Stimulated activated naive CD8-positive, alpha-beta T cell treated with anti-CD3 and anti-CD28 coated beads, Interleukin-15, Interleukin-2, amounts not matched to agents 100 U/mL and 50 U/mL, for 24 hours (primary cell): Measurements from ENCODE around the gene ITGA2B.
"Not testable (repeated sequence)": the region's sequence is repeated elsewhere in the genome, so short reads cannot be mapped to it uniquely, and the experiment has no call there.

Experiments used
- ATAC-seq: fragments of 150-1000 bp; cut with Tn5 transposase; one replicate; pipeline ENCODE4 v1.10.0; 2021
- DNase-seq: peaks from one replicate; pipeline ENCODE4 v3.0.0; 2021

The ITGA2B gene

DNA sequence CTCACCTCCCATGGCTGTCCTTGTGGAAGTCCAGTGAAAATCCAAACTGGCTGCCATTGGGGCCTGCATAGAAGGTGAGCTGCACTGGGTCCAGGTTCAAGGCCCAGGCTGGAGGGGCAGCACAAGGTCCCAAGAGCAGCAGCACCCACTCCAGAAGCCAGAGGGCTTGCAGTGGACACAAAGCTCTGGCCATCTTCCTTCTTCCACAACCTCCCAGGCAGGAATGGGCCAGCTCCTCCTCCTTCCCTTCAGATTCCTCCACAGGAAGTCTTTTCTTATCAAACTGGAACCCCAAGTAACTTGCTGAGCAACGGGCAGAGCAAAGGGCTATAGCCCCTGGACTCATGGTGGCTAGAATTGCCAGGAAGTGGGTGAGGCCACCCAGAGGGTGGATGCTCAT is at the start of gene ITGA2B:
Gene ITGA2B (minus strand): TSS at position 369 of the 400 bp plus-strand sequence. CDS start 176 bp downstream, at position 193.
- no peak for ATAC-seq
- no peak for DNase-seq

DNA sequence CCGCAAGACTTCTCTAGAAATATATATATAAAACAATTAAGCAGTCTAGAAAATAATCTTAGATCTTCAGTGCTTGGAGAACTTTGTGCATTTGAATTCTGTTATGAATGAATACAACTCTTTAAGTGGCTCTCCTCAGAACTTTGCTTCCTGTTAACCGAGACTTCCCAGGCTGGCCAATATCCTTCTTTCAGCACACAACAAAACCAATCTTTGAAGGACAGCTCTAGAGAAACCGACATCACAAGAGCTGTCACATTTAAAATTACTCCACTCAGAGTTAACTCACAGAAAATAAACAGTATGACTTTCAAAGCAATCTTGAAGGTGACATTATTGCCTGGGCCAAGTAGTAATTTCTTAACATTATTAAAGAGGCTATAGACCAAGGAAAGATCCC is 49.7 kb upstream of the ITGA2B start:
- no peak for ATAC-seq
- DNase-seq: no peak

DNA sequence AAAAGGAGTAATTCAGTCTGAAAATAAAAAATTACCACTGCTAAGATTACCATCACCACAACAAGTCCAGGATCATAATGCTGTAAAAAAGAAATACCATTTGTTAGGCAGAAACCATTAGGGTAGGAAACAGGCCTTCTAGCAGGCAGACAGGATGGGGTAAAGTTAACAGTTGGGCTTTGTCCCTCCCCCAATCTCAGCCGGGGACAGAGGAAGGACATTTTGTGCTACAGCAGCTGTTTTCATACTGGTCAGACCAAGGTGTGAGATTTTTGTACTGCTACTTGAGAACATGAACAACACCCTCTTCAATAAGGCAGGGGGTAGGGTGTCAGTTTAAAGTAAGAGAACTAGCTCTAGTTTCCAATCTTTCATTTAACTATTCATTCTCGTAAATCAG is 49.2 kb upstream of the ITGA2B start:
- ATAC-seq: no peak
- no peak for DNase-seq

DNA sequence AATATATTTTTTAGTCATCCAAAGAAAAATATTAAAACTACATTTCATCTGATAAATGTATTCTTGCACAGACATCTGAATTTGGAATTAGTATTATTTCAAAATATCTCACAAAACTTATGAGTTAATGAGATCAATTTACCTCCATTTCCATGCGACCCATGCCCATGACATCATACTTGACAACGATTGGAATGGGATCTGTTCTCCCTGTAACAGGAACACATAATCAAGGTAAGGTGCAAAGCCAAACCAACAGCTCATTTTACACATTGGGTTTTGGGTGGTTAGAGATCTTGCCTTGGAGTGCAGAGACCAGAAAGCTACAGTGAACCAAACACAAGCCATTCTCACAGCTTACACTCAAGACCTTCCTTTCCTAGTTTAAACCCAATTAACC is 46.9 kb upstream of the ITGA2B start:
- no peak for ATAC-seq

DNA sequence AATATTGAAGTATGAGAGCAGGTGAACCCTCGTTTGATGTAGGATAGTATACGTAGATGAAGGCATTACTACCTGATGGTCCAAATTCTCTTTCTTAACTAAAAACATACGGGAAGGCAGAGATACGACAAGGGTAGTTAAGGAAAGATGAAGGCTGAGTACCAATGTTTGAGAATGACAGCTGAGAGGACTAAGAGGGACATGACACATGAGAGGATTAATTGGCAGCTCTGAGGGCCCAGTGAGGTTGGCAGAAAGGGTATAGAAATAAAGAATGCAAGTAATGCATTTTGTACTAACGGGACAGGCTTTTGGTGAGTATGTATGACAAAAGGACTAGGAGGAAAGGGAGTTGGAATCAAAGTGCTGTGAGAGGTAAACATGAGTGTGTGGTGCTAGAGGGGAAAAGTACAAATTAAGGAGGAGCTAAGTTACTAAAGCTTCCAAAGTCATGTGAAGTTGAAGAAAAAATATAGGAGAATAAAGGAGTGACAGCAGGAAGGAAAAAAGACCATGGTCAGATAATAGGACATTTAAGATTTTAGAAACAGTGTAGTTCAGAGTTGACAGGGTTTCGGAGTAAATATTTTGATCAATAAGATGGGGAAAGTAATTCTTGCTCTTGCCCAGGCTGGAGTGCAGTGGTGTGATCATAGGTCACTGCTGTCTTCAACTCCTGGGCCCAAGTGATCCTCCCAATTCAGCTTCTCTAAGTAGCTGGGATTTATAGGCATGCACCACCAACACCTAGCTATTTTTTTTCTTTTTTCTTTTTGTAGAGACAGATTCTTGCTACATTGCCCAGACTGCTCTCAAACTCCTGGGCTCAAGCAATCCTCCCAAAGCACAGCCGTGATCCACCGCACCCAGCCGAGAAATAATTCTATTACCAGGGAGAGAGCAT is 43.1 kb upstream of the ITGA2B start:
- ATAC-seq (no peak), DNase-seq (no peak)

More for the DNA sequence above, 46.9 kb upstream of the ITGA2B start:
- no peak for DNase-seq

DNA sequence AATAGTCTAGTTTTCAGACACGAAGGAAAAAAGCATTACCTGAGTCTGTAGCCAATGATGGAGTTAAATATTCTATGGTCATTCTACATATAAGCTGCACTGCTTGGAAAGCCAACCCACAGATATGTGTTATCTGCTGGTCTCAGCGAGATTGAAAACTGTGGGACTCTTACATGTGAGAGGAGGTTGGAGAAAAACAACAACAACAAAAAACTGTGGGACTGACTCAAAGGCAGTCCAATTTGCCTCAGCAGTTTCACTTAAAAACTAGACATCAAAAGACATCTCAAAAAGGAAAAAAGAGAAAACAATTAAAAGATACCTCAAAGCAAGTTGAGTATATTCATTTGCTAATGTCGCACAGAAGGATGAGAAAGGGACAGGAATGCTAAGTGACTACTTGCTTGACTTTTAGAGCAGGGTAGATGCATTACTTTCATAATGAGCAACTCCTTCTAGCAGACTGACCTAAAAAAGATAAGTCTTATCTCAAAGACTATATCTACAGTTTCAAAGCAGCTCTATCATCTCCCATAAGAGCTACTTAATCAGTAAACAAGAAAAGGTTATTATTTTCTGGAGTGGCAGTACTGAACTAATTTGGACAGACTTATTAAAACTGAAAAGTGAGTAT is 35.5 kb upstream of the ITGA2B start:
- DNase-seq (no peak), ATAC-seq (no peak)

DNA sequence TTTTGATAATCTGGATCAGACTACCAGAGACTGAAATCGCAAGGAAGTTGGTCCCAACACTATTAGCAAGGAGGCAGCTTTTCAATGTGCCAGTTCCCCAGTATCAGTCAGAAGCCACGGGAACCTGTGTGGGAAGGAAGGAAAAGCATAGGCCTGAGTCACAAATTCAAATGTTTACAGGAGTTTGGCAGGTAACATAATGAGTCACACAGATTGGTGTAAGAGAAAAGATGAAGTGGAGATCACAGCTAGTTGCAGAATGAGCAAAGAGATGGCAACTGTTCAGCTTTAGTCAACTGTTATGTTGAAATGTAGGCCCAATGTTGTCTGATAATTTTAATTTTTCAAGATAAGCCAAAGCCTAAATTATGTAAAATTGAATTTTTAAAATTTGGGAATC is 28.1 kb upstream of the ITGA2B start:
- ATAC-seq: peak; percentile 61
- no peak for DNase-seq

DNA sequence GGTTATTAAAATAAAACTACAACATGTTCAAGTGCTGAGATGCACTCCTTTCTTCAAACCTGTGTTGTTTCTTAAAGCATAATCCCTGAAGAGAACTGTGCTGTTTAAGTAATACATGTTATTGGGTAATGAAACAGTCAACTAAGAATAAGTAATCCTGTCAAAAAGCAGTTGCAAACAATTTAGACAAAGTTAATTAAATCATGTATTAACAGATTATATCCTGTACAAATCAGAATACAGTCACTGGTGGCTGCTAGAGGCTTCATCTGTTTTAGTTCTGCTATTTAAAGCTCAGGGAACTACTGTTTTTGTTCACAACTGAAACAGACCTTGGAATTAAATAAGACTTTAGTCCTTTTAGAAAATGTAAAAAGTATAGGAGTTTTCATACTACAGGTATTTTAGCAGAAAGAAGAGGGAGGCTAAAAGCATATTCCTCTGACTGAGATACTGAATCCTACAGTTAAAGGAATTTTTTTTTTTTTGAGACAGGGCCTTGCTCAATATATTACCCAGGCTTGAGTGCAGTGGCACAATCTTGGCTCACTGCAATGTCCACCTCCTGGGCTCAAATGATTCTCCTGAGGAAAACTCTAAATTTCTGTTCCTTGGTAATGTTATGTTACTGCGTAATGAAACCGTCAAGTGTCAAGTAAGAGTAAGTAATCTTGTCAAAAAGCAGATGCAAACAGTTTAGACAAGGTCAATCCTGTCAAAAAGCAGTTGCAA is 27.3 kb upstream of the ITGA2B start:
- no peak for DNase-seq
- no peak for ATAC-seq

DNA sequence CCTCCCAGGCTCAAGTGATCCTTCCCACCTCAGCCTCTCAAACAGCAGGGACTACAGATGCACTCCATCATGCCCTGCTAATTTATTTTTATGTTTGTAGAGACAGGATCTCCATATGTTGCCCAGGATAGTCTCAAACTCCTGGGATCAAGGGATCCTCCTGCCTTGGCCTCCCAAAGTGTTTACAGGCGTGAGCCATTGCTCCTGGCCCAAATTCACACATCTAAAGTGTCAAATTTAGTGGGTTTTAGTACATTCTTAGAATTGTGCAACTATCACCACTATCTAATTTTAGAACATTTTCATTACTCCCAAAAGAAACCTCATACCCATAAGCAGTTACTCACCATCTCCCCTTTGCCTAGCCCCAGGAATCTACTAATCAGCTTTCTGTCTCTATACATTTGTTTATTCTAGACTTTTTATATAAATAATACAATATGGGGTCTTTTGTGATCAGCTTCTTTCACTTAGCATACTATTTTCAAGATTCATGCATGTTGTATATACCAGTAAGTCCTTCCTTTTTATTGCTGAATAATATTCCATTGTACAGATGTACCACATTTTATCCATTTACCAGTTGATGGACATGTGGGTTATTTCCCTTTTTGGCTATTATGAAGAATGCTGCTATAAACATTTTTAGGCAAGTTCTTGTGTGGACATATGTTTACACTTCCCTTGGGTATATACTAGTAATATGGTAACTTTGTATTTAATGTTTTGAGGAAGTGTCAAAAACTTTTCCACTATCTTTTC is 25.1 kb upstream of the ITGA2B start:
- DNase-seq (no peak), ATAC-seq (no peak)

DNA sequence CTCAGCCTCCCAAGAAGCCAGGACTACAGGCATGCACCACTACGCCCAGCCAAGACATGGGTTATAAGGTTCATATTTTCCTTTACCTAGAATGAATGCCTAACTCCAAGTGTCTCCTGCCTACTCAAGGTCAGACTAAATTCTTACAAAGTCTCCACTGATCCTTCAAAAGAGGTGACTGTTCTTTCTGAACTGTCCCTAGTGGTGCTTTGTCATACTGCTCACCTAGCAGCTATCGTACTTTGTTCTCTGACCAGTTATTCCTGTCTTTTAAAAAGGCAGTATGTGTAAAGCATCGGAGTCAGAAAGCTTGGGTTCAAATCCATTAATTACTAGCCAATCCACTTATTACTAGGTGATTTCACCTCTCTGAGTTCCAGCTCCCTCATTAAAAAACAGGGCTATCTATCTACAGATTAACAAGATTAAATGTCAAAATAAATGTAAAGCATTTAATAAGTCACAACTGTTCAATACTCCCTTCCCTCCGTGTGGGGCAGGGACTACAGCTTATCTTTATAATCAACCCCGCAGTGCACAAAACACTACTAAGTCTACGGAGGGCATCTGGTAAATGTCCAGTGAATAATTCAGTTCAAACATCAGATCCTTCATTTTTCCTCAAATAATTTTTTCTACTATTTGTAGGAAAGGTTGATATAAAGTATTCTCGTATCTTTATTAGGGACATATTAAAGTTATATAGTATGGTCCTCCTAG is 20.0 kb upstream of the ITGA2B start:
- no peak for DNase-seq

DNA sequence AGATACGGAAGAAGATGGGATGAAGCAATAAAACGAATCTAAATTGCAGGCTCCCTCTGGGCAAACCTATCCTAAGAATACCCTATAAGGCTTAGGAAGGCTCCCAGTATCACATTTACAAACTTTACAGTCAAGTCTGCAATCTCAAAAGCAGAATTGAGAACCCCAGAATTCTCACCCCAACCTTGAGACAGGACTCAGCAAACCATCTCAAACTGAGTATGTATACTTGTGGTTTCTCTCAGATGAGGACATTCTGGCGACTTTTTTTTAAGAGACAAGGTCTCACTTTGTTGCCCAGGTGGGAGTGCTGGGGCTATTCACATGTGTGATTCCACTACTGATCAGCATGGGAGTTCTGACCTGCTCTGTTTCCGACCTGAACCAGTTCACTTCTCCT is 19.3 kb upstream of the ITGA2B start:
- no peak for DNase-seq
- ATAC-seq: no peak

More for the DNA sequence above, 20.0 kb upstream of the ITGA2B start:
- ATAC-seq: no peak

DNA sequence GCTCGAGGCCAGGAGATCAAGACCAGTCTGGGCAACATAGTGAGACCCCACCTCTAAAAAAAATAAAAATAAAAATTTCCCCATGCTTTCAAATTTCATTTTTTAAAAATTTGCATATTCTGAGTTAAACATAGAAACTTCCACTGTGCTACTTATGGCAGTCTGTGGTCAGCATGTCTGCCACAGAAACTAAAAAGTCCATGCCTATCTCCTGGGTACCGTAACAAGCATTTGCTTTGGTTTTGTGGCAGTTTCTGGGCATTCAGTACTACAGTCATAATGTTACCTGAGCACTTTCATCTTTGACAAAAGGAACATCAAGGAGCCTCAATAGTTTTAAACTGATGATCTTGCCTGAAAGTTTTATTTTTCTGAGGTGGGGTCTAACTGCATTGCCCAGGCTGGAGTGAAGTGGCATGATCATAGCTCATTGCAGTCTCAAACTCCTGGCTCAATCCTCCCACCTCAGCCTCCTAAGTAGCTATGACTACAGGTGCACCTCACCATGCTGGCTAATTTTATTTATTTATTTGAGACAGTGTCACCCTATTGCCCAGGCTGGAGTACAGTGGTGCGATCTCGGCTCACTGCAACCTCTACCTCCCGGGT is 13.2 kb upstream of the ITGA2B start:
- DNase-seq (no peak), ATAC-seq (peak; percentile 72)

DNA sequence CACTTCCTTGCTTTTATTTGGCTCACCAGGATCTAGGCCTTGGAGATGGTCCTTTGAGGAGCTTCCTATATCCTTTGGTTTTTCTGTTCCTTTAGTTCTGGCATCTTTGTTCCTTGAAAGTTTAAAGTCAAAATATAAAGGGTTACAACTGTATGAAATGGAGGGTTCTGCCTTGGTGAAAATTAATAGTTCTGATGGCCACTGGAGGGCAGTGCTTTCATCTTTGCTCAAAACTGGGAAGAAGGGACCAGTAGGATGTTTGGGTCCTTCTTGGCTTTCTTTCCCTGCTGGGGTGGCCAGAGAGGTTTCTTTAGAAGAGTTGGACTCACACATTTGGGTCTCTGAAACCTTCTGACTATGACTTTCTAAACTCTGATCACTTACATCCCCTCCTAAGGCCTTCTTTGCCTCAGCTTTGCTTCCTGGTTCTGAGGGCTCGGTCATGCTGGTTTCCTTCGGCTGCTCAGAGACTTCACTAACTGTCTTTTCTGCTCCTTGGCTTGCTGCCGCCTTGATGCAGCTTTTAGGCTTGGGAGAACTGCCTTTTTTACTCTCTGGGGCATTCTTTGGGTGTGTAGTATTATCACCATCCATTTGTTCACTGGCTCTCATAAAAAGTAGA is 10.9 kb upstream of the ITGA2B start:
- no peak for DNase-seq
- no peak for ATAC-seq

DNA sequence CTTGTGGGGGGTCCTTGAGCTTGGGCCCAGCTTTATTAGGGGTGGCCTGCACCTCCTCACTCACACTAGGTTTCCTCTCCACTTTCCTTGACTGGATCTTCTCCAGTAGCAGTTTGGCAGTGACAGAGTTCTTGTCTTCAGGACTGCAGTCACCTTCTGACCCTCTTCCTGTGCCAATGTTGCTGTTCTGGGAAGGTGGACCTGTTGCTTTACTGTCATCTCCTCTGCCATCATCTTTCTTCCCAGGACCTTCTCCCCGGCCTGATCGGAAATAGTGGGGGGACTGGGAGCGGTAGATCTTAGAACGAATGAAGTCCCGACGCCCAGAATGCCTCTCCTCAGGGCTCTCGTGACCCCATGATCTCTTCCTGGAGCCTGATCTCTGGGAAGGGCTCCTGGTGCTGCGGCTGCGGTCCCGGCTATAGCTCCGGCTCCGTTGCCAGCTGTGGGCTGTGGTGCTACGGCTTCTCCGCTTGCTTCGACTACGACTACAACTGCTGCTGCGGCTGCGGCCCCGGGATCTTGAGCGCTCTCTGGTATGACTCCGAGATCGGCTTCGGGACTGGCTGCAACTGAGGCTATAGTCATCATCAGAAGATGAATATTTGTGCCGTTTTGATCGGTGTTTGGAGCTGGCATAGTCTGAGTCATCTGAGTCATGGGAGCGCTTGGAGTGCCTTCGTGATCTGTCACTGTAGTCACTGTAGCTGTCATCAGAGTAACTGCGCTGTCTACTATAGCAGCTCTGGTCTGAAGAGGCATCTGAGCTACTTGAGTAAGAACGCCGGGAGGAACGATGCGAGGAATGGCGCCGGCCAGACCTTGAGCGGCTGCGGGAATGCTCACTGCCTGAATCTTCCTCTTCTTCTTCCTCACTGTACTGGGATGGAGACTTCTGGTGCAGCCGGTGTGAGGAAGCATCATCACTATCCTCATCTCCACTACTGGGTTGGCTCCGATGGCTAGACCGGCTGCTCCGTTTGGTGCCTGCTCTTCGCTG is 9.5 kb upstream of the ITGA2B start:
- no peak for ATAC-seq

DNA sequence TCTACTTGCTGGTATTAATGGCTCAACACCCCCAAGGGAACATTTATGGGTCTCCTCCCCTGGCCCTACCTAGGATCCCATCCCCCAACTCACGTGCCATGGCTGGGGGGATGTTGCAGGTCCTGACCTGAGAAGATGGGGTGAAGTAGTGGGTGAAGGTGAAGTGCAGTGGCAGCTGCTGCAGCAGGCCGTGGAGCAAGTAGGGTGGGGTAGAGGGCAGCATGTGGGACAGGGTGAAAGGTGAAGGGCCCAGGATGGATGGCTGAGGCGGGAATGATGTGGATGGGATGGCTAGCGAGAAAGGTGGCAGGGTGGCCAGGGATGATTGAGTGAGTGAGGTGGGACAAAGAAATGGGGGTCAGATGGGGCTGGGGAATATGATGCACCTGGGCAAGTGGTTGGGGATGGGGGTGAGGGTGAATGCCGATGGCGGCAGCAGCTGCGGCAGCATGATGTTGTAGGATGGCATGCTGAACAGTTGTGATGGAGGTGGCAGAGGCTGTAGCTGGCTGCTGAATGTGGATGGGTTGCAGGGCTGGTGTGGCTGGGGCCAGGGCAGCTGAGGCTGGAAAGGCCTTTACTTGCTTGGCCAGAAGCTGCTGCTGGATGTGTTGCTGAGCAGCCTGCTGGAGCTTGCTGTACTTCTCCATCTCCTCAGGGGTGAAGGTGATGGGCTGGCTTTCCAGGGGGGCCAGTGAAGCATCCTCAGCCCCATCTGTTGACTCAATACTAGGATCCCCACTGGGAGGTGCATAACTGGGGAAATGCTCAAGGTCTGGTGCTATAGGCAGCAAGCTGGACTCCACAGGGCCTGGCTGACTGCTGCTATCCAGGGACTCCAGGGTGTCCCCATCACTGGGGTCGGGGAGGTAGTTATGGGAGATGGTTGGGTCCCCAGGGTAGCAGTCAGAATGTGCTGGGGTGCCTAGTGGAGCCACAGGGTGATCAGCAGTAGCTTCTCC is 8.3 kb upstream of the ITGA2B start:
- ATAC-seq (peak; percentile 15), DNase-seq (no peak)

More for the DNA sequence above, 9.5 kb upstream of the ITGA2B start:
- no peak for DNase-seq

DNA sequence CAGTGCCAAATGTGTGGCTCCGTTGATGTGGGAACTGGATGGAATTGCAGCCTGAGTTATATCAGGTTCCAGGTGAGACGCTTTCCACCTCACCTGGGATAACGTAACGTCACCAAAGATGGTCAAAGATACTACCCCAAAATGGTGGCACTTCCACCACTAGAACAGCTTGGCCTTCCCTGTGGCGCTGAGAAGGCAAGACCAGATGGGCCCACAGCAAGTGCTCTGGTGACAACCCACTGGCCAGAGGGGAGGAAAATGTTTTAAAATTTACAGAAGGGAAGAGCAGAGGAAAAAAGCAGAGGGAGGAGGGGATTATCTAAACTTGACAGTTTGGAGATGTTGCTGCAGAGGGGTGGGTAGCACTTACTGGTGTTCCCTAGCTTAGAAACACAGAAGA is 7.5 kb upstream of the ITGA2B start:
- DNase-seq (no peak), ATAC-seq (no peak)

DNA sequence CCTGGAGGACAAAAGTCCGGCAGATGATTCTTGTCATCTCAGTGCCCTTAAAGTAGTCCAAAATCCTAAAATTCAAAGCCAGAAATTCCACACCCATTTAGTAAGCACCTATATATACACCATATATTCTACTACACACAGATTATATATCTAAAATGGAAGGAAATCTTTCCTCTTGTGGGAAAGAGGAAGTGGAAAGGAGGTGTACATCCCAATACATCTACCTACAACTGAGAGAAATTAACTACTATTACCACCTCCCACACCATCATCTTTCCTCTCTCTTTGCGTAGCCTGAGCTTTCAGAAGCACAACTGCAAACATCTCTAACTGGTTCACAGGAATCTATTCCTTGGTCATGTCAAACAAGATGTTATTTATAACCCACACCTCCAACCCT is 5.4 kb upstream of the ITGA2B start:
- ATAC-seq: no peak

DNA sequence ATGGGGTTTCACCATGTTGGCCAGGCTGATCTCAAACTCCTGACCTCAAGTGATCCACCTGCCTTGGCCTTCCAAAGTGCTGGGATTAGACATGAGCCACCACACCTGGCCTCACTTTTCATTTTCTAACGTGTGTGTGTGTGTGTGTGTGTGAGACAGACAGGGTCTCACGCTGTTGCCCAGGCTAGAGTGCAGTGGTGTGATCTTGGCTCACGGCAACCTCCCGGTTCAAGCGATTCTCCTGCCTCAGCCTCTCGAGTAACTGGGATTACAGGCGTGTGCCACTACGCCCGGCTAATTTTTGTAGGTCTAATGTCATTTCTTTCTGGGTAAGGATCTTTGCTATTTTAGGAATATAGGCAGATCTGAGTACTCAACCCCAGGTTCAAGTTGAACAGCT is 4.7 kb upstream of the ITGA2B start:
- ATAC-seq, DNase-seq: not testable (repeated sequence)

More for the DNA sequence above, 5.4 kb upstream of the ITGA2B start:
- DNase-seq: no peak
